ENCODE results near the gene FYB2. TPM values are rescaled to one million over a fixed set of nuclear protein-coding genes. Genes with fewer than 3 reads are reported as not detected.

The FYB2 gene
- total RNA-seq, 1 donor from 2014 or later, result 1.7 TPM

DNA sequence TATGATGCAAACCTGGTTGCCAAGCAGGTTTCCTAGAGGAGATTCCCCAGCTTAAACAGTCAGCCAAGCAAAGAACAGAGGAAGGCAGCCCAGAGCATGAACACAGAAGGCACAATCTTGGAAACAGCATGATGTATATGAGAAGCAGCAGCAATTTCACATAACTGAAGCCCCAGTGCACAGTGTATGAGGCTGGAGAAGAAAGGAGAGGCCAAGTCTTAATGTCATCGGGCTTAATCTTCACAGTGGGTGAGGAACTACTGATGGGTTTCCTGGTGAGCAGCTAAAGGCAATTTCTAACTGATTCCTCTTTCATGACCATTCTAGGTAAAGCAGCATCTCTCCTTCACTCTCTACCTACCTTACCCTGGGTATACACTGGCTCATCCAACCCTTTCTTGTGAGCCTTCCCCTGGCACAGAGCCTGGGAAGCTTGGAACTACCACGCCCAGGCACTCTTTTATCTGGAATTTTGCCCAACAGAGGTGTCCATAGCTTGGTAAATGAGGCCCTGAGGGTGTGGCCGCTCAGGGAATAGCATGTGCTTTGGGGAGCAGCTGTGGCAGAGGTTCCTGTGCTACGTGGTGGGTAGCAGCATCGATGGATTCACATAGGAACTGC lies 22.0 kb downstream of the FYB2 start:
- DNase-seq, result no peak

DNA sequence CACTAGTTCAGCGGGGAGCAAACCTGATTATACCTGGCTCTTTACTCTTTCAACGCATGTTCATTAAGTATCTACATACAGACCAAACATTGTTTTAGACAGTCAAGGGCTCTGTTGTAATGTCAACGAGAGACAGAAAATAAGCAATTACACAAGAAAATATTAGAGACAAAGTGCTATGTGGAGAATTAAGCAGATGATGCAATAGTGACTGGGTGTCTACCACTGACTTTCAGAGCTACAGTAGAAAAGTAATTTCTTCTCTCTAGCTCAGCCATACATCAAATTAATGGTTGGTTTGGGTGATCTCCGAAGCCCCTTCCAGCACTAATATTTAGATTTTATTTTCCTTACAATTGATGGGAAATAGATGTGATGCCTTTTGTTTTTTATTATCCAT lies 23.3 kb downstream of the FYB2 start:
- no peak overlapping the region for H3K27ac ChIP-seq
- intact Hi-C loops (cut with DNase I), result no loop called here
- no peaks in the 10 kb centered on the region for H3K27me3 ChIP-seq
- no peak overlapping the region for H3K4me3 ChIP-seq
- H3K9me3 ChIP-seq, result no peaks in the 10 kb centered on the region
- no peak for TF ChIP-seq CTCF (IDR thresholded peaks at IDR 0.05)
- ATAC-seq (no peak), DNase-seq (no peak)
- H3K36me3 ChIP-seq, result no peaks in the 10 kb centered on the region
- H3K4me1 ChIP-seq, result no peaks in the 10 kb centered on the region

More for the DNA sequence above, 22.0 kb downstream of the FYB2 start:
- intact Hi-C loops (cut with DNase I), result no loop called here
- H3K27me3 ChIP-seq, result no peaks in the 10 kb centered on the region
- no peak overlapping the region for H3K4me3 ChIP-seq
- H3K9me3 ChIP-seq, result no peaks in the 10 kb centered on the region
- no peaks in the 10 kb centered on the region for H3K4me1 ChIP-seq
- H3K36me3 ChIP-seq, result no peaks in the 10 kb centered on the region
- no peak overlapping the region for H3K27ac ChIP-seq
- no peak for TF ChIP-seq CTCF (IDR thresholded peaks at IDR 0.05)
- ATAC-seq, result no peak

GRCh38 chr1:56790036-56790435 lies 29.2 kb downstream of the FYB2 start:
- Histone ChIP-seq H3K27ac (no peak overlapping the region), H3K27me3 (no peaks in the 10 kb centered on the region), H3K36me3 (no peaks in the 10 kb centered on the region), H3K9me3 (no peaks in the 10 kb centered on the region), H3K4me3 (no peak overlapping the region), H3K4me1 (no peaks in the 10 kb centered on the region)
- ATAC-seq (no peak), DNase-seq (no peak)
- intact Hi-C loops (cut with DNase I), result no loop called here
- no peak for TF ChIP-seq CTCF (IDR thresholded peaks at IDR 0.05)

- no peaks in the 10 kb centered on the region for H3K4me1 ChIP-seq
- H3K27ac ChIP-seq, result no peak overlapping the region
- no peaks in the 10 kb centered on the region for H3K36me3 ChIP-seq
- ATAC-seq, result peak; percentile 69
- H3K27me3 ChIP-seq, result no peaks in the 10 kb centered on the region
- no peak overlapping the region for H3K4me3 ChIP-seq
- no peak for TF ChIP-seq CTCF (IDR thresholded peaks at IDR 0.05)
- peak; percentile 61 for DNase-seq
- no peaks in the 10 kb centered on the region for H3K9me3 ChIP-seq
- intact Hi-C loops (cut with DNase I), result no loop called here
These were observed 30.6 kb downstream of the FYB2 start for GRCh38 chr1:56788588-56788987.

GRCh38 chr1:56788102-56788501 lies 31.1 kb downstream of the FYB2 start:
- DNase-seq, result no peak
- ATAC-seq, result peak; percentile 27
- Histone ChIP-seq H3K27ac (no peak overlapping the region), H3K9me3 (no peaks in the 10 kb centered on the region), H3K27me3 (no peaks in the 10 kb centered on the region), H3K4me3 (no peak overlapping the region), H3K4me1 (no peaks in the 10 kb centered on the region), H3K36me3 (no peaks in the 10 kb centered on the region)
- intact Hi-C loops (cut with DNase I), result no loop called here
- TF ChIP-seq CTCF (IDR thresholded peaks at IDR 0.05), result no peak

DNA sequence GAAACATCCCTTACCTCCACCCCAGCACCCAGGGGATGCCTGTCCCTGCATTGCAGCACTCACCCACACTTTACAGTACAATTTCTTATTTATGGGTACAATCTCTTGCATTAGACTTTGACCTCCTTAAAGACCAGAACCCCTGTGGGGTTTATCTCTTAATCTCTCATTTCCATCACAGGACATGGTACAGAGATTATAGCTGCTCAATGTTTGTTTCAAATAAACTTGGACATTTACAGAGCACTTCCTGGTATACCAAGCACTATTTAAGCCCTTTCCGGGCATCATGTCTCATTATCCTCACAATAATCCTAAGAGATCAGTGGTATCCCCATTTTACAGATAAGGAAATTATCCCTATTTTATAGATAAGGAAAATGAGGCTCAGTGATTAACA lies 31.9 kb downstream of the FYB2 start:
- intact Hi-C loops (cut with DNase I), result no loop called here
- no peak overlapping the region for H3K27ac ChIP-seq
- no peaks in the 10 kb centered on the region for H3K27me3 ChIP-seq
- H3K4me1 ChIP-seq, result no peaks in the 10 kb centered on the region
- no peak overlapping the region for H3K4me3 ChIP-seq
- DNase-seq (no peak), ATAC-seq (no peak)
- no peak for TF ChIP-seq CTCF (IDR thresholded peaks at IDR 0.05)
- no peaks in the 10 kb centered on the region for H3K9me3 ChIP-seq
- no peaks in the 10 kb centered on the region for H3K36me3 ChIP-seq

Measured in upper lobe of right lung (tissue), 1 donor.